Amniotic epithelial cell (primary cell): ENCODE measurements around the gene CNGA3.

Experiments used
- DNase-seq: peaks from one replicate; pipeline ENCODE4 v3.0.0-alpha.2; 2010; ENCODE audit warnings: low read depth

The CNGA3 gene

GRCh38 chr2:98444436-98445176, 98.3 kb downstream of the CNGA3 start, which contains the start of gene INPP4A:
Gene INPP4A, plus strand, starts transcription at chr2:98444858. Its CDS starts 75,191 bp downstream, at chr2:98520049.
- DNase-seq: peak; percentile 43

DNA sequence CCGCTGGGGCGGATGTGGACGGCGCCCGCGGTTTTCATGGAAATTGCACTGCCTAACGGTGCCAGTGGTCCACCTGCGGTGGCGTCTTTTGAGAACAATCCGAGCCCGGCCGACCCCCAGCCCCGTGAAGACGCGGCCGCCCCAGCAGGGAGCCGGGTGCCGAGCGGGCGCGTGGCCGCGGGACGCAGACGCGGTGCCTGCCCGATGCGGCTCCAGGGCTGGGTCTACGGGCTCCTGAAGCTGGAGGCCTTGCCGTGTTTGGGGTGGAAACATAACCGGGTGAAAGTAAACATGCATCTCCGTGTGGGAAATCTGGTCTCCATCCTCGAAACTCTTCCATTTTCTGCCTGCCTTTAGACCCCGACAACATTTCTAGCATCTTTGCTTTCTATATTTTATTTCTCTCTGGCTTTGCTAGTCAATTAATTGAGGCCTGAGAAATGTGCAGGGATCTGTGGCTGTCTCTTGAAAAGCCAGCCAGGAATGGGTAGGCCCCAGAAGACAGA, 99.0 kb downstream of the CNGA3 start:
- DNase-seq: no peak

GRCh38 chr2:98445683-98446581, 99.7 kb downstream of the CNGA3 start:
- no peak for DNase-seq

GRCh38 chr2:98446850-98447249, 100.6 kb downstream of the CNGA3 start:
- DNase-seq: no peak
